Activated T-helper 2 cell treated with anti-CD3 and anti-CD28 coated beads, Interferon-gamma antibody, Interleukin-2, Interleukin-4, amounts not matched to agents 10 μg/mL and 5 μg/mL and 100 μg/mL, durations not matched to agents 14 hours and 24 hours and 36 hours (primary cell): Measurements from ENCODE around the gene FAM163B. TPM values are rescaled to one million over a fixed set of nuclear protein-coding genes. Genes with fewer than 3 reads are reported as not detected.
A peak's percentile ranks its signal among the peaks of the same experiment; 100 is the strongest.

ENCODE experiments used
- DNase-seq: peaks from one replicate; pipeline ENCODE4 v3.0.0; 2021; ENCODE audit warnings: low spot score
- H3K27ac Mint-ChIP-seq: one replicate; pipeline ENCODE4 v1.8.0; 2021; ENCODE audit warnings: mixed read lengths
- H3K27me3 Mint-ChIP-seq: one replicate; pipeline ENCODE4 v1.8.0; 2021; ENCODE audit warnings: low read depth, mixed read lengths
- H3K36me3 Mint-ChIP-seq: one replicate; pipeline ENCODE4 v1.8.0; 2021; ENCODE audit warnings: low read depth, mixed read lengths
- H3K4me1 Mint-ChIP-seq: one replicate; pipeline ENCODE4 v1.8.0; 2021; ENCODE audit warnings: low read depth, mixed read lengths
- H3K4me3 Mint-ChIP-seq: one replicate; pipeline ENCODE4 v1.8.0; 2021; ENCODE audit warnings: low read depth, mild to moderate bottlenecking, moderate library complexity, mixed read lengths
- H3K9me3 Mint-ChIP-seq: one replicate; pipeline ENCODE4 v1.8.0; 2021; ENCODE audit warnings: mixed read lengths
- intact Hi-C: fragments of 100-400 bp; cut with micrococcal nuclease; formaldehyde crosslinking; loops from one replicate; pipeline ENCODE4 v1.15.1; 2023
- total RNA-seq: library from RNA; stranded (reverse); gene quantifications from 2 replicates; pipeline ENCODE4 v1.2.3, GENCODE V29; 2022

Gene FAM163B
- total RNA-seq, 1 donor from 2014 or later: not detected

DNA sequence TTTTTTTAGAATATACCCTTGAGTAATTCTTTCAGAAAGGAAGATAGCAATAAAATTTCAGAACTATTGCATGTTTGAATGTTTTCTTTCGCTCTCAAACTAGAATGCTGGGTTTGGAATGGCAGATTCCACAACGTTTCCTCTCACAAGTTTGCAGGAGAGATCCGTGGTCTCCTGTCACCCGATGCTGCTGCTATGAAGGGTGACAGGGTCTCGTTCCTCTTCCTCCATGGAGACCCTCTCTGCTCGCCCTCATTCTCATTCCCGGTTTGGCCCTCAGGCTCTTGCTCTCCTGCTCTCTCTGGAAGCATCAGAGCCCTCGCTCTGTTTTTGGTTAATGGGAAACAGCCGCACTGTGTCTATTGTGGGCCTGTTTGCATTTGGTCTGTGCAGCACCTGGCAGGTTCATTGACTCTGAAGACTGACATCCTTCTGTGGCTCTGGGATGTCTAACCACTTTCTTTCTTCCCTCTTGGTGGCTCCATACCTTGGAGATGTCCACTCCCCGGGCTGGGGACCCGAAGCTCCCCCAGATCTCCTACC lies 12.6 kb upstream of the FAM163B start:
- H3K4me3 Mint-ChIP-seq: no peak overlapping the region
- DNase-seq: no peak
- H3K36me3 Mint-ChIP-seq: no peaks in the 10 kb centered on the region
- peaks cover 14% of the 10 kb centered on the region for H3K27me3 Mint-ChIP-seq
- peaks cover 27% of the 10 kb centered on the region for H3K4me1 Mint-ChIP-seq
- H3K27ac Mint-ChIP-seq: no peak overlapping the region
- intact Hi-C loops: no loop called here
- peaks cover 14% of the 10 kb centered on the region for H3K9me3 Mint-ChIP-seq

DNA sequence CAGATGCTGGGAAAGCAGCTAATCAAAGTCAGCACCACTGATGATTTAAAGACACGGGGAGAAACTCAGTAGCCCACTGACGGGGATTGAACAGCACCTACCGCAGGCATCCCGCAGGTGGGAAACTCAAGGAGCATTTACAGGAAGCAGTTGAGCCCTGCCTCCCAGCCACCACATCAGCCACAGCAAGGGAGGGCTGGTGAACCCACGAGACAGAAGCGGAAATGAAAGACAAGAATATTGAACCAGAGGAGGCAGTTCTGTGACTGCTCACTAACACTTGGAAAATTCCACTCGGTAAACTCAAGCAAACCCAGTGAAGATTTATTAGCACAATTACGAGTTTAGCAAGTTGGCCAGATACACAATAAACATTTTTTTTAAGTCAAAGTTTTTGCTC lies 10.6 kb upstream of the FAM163B start:
- intact Hi-C loops: no loop called here
- no peak overlapping the region for H3K27ac Mint-ChIP-seq

DNA sequence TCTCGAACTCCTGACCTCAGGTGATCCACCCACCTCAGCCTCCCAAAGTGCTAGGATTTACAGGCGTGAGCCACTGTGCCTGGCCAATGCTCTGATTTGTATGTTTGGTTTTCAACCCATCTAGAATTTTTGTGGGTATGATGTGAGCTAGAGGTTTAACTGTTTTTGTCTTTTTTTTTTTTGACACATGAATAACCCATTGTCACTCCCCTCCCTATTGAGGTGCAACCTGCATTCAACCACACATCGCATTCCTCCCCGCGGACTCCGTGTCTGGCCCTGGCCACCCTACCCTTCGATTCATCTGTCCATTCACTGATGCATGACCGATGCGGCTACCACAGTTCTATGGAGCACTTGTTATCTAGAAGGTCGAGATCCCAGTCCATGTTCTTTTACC lies 9.5 kb upstream of the FAM163B start:
- no peak overlapping the region for H3K4me3 Mint-ChIP-seq
- peaks cover 27% of the 10 kb centered on the region for H3K4me1 Mint-ChIP-seq
- H3K27ac Mint-ChIP-seq: no peak overlapping the region
- no peaks in the 10 kb centered on the region for H3K36me3 Mint-ChIP-seq
- no peak for DNase-seq
- H3K9me3 Mint-ChIP-seq: no peaks in the 10 kb centered on the region
- intact Hi-C loops: no loop called here
- peaks cover 14% of the 10 kb centered on the region for H3K27me3 Mint-ChIP-seq

More for the DNA sequence above, 10.6 kb upstream of the FAM163B start:
- peaks cover 14% of the 10 kb centered on the region for H3K27me3 Mint-ChIP-seq
- peak overlapping the region; percentile 34 for H3K4me3 Mint-ChIP-seq
- peaks cover under 1% of the 10 kb centered on the region for H3K9me3 Mint-ChIP-seq
- H3K4me1 Mint-ChIP-seq: peaks cover 27% of the 10 kb centered on the region
- peak; percentile 43 for DNase-seq
- no peaks in the 10 kb centered on the region for H3K36me3 Mint-ChIP-seq

DNA sequence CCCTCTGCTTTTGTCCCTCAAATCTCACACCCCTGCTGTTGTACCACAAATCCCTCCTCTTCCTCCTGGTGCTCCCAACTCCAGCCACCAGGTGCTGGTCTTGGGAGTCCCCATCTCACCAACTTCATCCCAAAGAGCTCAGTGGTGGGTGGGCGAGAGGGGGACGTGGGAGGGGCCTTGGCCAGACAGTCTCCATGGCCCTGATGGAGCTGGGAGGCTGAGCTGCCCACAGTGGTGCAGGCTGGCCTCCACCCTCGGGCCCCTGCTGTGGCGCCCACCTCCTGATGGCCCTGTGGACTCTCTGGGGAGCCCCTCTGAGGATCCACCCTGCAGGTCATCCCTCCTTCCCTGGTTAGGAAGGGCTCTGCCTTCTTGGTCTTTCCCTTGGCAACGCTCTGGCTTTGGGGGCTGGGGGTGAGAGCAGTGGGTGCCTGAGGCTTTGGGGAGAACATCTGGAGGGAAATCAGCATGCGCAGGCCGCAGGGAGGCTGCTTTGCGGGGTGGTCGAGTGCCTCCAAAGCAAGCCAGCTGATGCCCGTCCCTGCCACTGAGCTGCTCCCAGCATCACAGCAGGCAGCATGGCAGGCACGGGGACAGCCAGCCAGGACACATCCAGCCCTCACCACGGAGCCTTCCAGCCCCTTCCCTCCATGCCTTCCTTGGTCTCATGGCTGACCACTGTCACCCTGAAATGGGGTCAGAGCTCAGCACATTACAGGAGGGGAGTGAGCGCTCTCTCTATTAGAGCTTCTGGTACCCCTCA lies 7.6 kb upstream of the FAM163B start:
- Mint-ChIP-seq H3K4me3 (no peak overlapping the region), H3K27ac (no peak overlapping the region), H3K27me3 (peaks cover 14% of the 10 kb centered on the region), H3K9me3 (no peaks in the 10 kb centered on the region), H3K36me3 (no peaks in the 10 kb centered on the region), H3K4me1 (peaks cover 19% of the 10 kb centered on the region)
- no peak for DNase-seq
- intact Hi-C loops: no loop called here

DNA sequence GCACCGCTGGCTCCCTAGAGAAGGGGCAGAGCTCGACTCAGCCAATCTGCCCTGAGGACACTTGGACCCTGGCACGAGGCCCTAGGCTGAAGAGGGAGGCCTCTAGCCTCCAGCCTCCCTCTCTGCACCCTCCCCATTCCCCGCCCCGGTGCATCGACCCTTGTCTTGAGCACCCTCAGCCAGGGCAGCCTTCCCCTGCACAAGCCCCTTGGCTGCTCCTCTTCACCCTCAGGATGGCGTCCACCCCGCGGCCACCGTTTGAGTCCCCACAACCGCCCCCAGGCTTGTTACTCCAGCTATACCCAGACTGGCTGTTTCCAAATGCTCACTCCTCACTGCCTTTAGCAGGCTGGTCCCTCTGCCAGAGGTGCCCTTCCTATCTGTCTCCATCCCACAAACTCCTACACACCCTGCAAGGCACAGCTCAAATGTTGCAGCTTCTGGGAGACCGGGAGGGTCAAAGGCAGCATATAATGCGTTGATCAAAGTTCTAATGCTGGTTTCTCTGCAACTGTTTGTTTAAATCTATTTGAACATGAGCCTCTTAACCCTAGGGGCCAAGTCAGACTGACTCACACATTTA lies 6.5 kb upstream of the FAM163B start:
- no peak overlapping the region for H3K27ac Mint-ChIP-seq
- H3K27me3 Mint-ChIP-seq: peaks cover 22% of the 10 kb centered on the region
- no peak for DNase-seq
- intact Hi-C loops: no loop called here
- H3K4me1 Mint-ChIP-seq: peaks cover 9% of the 10 kb centered on the region
- H3K4me3 Mint-ChIP-seq: no peak overlapping the region
- H3K9me3 Mint-ChIP-seq: no peaks in the 10 kb centered on the region
- no peaks in the 10 kb centered on the region for H3K36me3 Mint-ChIP-seq

DNA sequence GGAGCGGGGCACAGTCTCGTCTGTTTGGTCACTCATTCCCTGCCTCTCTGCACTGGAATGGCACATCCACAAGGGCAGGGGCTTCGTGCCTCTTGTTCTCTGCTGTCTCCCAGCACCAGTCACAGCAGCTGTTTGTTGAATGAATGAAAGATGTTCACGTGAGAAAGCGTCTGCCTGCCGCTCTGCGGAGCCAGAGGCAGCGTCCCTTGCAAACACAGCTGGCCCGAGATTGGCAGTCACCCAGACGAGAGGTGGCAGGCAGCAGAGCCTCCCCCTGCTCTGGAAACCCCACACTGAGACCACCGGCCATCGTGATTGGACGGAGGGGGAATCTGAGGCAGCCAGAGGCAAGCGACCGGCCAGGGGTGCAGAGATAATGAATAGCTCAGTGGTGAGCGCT lies 6.0 kb upstream of the FAM163B start:
- Mint-ChIP-seq H3K4me1 (peaks cover 8% of the 10 kb centered on the region), H3K9me3 (no peaks in the 10 kb centered on the region), H3K4me3 (no peak overlapping the region), H3K36me3 (no peaks in the 10 kb centered on the region), H3K27me3 (peaks cover 26% of the 10 kb centered on the region), H3K27ac (no peak overlapping the region)
- intact Hi-C loops: no loop called here
- no peak for DNase-seq

DNA sequence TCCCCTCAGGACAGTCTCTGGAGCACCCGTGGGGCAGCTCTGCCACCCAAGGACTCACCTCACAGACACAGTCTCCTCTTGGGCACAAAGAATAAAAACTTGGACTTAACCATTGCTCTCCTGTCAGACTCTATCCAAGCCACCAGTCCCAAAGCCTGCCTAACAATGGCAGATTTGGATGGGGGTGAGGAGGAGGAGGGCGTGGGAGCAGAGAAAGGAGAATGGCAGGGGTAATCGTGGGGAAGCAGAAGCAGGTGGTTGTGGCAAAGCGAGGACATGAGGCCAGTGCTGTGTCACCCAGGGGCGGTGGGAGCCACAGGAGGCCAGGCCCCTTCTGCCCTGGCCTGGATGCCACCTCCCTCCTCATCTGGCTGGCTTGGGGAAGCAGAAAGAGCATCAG lies 5.5 kb upstream of the FAM163B start:
- peaks cover 29% of the 10 kb centered on the region for H3K27me3 Mint-ChIP-seq
- H3K4me3 Mint-ChIP-seq: no peak overlapping the region
- no peaks in the 10 kb centered on the region for H3K36me3 Mint-ChIP-seq
- no peak overlapping the region for H3K27ac Mint-ChIP-seq
- H3K4me1 Mint-ChIP-seq: peaks cover 4% of the 10 kb centered on the region
- no peak for DNase-seq
- intact Hi-C loops: no loop called here
- no peaks in the 10 kb centered on the region for H3K9me3 Mint-ChIP-seq

DNA sequence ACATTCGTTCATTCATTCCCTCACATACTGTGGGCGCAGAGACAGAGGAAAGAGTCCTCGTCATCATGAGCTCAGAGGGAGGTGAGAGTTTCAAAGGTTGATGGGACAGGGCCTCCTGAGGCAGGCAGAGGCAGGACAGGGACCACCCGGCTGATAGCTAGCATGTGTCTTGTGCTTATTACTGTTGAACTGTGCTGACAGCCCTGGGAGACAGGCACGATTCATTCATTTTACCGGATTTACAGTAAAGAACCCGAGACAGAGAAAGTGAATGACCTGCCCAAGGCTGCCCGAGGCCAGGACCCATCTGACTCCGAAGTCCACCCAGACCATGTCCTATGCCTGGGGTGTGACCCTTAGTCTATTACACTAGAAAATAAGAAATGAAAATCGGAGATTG lies 4.9 kb upstream of the FAM163B start:
- intact Hi-C loops: no loop called here
- peaks cover 32% of the 10 kb centered on the region for H3K27me3 Mint-ChIP-seq
- no peak overlapping the region for H3K4me3 Mint-ChIP-seq
- H3K27ac Mint-ChIP-seq: no peak overlapping the region
- no peaks in the 10 kb centered on the region for H3K9me3 Mint-ChIP-seq
- no peaks in the 10 kb centered on the region for H3K4me1 Mint-ChIP-seq
- no peak for DNase-seq
- no peaks in the 10 kb centered on the region for H3K36me3 Mint-ChIP-seq

DNA sequence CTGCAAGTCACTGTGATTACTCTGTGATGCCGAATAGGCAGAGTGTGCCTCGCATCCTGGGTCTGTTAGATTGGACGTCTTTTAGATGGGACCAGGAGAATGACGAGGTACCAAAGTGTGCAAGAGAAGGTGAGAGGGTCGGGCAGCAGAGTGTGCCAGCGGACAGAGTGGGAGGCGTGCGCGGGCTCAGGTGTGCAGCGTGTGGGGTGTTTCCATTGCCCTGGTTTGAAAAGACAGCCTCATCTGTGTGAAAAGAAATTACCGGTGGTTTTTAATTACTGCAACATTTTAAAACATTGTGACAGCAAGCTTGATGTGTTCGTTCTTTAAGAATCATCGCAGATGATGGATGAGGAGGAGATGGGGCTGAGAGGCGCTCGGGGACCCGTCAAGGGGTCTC lies 4.2 kb upstream of the FAM163B start:
- DNase-seq: no peak
- Mint-ChIP-seq H3K36me3 (no peaks in the 10 kb centered on the region), H3K4me1 (no peaks in the 10 kb centered on the region), H3K4me3 (no peak overlapping the region), H3K27ac (no peak overlapping the region), H3K27me3 (peaks cover 29% of the 10 kb centered on the region), H3K9me3 (no peaks in the 10 kb centered on the region)
- intact Hi-C loops: no loop called here

DNA sequence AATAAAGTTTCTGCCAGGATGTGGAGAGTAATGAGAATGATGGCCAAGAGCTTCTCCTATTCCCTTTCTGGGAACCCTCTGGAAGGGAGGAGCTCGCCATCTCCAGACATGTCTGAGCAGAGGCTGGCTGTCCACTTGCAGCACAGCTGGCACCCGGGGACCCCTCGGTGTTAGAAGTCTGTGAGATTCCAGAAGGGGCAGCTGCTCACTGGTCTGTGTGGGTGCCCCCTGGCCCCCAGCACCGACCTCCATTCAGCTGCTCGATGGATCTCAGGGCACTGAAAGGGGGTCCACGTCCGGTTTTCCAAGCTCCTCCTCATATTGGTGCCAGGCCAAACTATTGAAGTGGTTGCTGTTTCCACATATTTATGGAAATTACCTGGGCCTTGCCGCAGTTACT lies 3.6 kb upstream of the FAM163B start:
- Mint-ChIP-seq H3K36me3 (no peaks in the 10 kb centered on the region), H3K27ac (no peak overlapping the region), H3K4me3 (no peak overlapping the region), H3K4me1 (no peaks in the 10 kb centered on the region), H3K27me3 (peaks cover 28% of the 10 kb centered on the region), H3K9me3 (no peaks in the 10 kb centered on the region)
- intact Hi-C loops: no loop called here
- DNase-seq: no peak

DNA sequence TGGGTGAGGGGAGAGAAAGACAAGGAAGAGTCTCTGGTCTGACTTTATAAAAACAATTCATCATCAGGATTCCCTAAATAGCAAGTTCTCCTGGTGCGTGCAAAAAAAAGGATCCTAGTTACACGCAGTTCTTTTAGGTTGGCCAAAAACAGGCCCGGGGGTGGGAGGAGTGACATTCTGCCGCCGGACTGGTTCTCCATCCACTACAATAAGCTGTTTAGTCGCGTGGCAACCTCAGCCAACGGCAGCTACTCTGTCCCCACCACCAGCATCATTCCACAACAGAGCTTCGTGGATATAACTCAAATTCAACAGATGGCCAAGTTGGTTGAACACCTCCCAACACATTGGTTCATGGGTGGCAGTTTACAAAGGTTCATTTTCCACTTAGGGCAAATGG lies 2.9 kb upstream of the FAM163B start:
- Mint-ChIP-seq H3K9me3 (no peaks in the 10 kb centered on the region), H3K36me3 (no peaks in the 10 kb centered on the region), H3K27me3 (peaks cover 28% of the 10 kb centered on the region), H3K4me1 (no peaks in the 10 kb centered on the region), H3K4me3 (no peak overlapping the region), H3K27ac (no peak overlapping the region)
- intact Hi-C loops: no loop called here
- DNase-seq: no peak

DNA sequence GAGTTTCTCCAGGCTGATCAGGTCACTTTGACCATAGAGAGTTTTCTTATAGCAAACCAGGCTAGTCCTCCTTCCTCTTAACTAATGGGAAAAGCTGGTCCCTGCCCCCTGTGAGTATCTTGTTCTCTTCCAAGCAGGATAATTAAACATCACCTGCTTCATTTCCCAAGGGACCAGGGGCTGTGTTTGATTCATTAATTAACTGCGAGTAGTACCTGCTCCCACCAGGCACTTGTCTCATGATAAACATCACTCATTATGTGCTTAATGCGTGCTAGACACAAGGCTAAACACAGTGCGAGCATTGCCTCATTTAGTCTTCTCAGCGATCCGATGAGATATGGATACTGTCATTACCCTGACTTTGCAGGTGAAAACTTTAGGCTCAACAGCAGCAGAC lies 1.7 kb upstream of the FAM163B start:
- Mint-ChIP-seq H3K27me3 (peaks cover 28% of the 10 kb centered on the region), H3K27ac (no peak overlapping the region), H3K9me3 (no peaks in the 10 kb centered on the region), H3K36me3 (no peaks in the 10 kb centered on the region), H3K4me3 (no peak overlapping the region), H3K4me1 (no peaks in the 10 kb centered on the region)
- intact Hi-C loops: no loop called here
- DNase-seq: no peak

DNA sequence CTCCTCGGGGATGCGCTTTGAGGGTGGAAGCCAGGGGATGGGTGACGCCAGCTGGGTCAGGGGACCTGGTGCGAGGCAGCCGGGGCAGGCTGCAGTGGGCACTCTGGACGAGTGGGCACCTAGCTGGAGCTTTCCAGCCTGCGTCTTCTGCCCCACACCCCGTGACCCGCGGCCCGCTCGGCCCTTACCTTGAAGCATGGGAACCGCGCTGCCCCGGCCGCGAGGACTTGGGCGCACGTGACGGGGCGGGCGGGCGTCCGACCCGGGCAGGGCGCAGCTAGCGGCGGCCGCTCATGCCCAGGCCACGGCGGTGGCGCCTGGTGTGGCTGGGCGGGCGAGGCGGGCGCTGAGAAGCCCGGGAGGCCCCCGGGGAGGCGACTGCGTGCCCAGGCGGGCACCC lies 300 bp downstream of the FAM163B start:
- no peak for DNase-seq
- intact Hi-C loops: no loop called here
- Mint-ChIP-seq H3K36me3 (no peaks in the 10 kb centered on the region), H3K4me3 (no peak overlapping the region), H3K27me3 (peaks cover 28% of the 10 kb centered on the region), H3K9me3 (no peaks in the 10 kb centered on the region), H3K27ac (no peak overlapping the region), H3K4me1 (no peaks in the 10 kb centered on the region)
